Mesothelial cell of epicardium (in vitro differentiated cells): Measurements from ENCODE around the gene CABP7. TPM values are rescaled to one million over a fixed set of nuclear protein-coding genes. Genes with fewer than 3 reads are reported as not detected.

Source experiments
- DNase-seq, 2 experiments: peaks; one replicate each; pipeline ENCODE4 v3.0.0; 2021; ENCODE audit warnings: low spot score in 2 of 2; ENCODE audit not compliant: unreplicated experiment in 2 of 2
- H3K27ac Mint-ChIP-seq: 2 replicates; pipeline ENCODE4 v1.8.0; 2021; ENCODE audit warnings: mixed read lengths
- H3K27me3 Mint-ChIP-seq: 2 replicates; pipeline ENCODE4 v1.8.0; 2021; ENCODE audit warnings: low read depth, mixed read lengths
- H3K36me3 Mint-ChIP-seq: 2 replicates; pipeline ENCODE4 v1.8.0; 2021; ENCODE audit warnings: mixed read lengths
- H3K4me1 Mint-ChIP-seq: 2 replicates; pipeline ENCODE4 v1.8.0; 2021; ENCODE audit warnings: mixed read lengths
- H3K4me3 Mint-ChIP-seq: 2 replicates; pipeline ENCODE4 v1.8.0; 2021; ENCODE audit warnings: mild to moderate bottlenecking, moderate library complexity, mixed read lengths
- H3K9me3 Mint-ChIP-seq: 2 replicates; pipeline ENCODE4 v1.8.0; 2021; ENCODE audit warnings: mixed read lengths
- CTCF ChIP-seq: fragments of 200-600 bp; sonication (generic); IDR thresholded peaks from one replicate; pipeline ENCODE4 v1.5.0; 2021; ENCODE audit warnings: antibody characterized with exemption; ENCODE audit not compliant: unreplicated experiment
- total RNA-seq: library from RNA; stranded (reverse); gene quantifications from 3 replicates; pipeline ENCODE4 v1.2.1, GENCODE V29; 2021

CABP7 gene
- total RNA-seq, 1 donor from 2014 or later, result not detected

- no peak for DNase-seq
- no peak for TF ChIP-seq CTCF
- H3K9me3 Mint-ChIP-seq, result no peaks in the 10 kb centered on the region
- H3K4me1 Mint-ChIP-seq, result peaks cover 5% of the 10 kb centered on the region
- no peak overlapping the region for H3K4me3 Mint-ChIP-seq
- H3K36me3 Mint-ChIP-seq, result peaks cover 14% of the 10 kb centered on the region
- no peak overlapping the region for H3K27ac Mint-ChIP-seq
- no peaks in the 10 kb centered on the region for H3K27me3 Mint-ChIP-seq
Observed at GRCh38 chr22:29738118-29738815, 18.5 kb downstream of the CABP7 start.

DNA sequence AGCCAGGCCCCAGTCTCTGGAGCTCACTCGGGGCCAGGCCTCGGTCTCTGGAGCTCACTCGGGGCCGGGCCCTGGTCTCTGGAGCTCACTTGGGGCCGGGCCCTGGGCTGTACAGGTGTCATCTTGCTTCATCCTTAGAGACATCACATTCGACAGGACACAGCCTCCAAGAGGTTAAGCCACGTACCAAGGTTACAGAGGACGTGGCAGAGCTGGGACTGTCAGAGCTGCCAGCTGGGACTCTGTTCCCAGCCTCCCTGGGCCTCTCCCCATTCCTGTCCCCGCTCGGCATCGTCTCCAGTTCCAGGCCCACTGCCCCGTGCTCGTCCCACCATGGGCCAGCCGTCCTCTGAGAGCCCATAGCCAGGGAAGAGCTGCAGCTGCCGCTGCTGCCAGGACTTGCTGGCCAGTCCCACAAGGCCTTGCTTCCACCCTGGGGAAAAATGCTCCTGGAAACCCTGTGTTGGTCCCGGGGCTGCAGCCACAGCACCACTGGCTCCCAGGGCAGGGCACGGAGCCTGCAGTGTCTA is 19.6 kb downstream of the CABP7 start:
- Mint-ChIP-seq H3K4me1 (peaks cover 2% of the 10 kb centered on the region), H3K27ac (no peak overlapping the region), H3K27me3 (no peaks in the 10 kb centered on the region), H3K9me3 (no peaks in the 10 kb centered on the region), H3K4me3 (no peak overlapping the region), H3K36me3 (peaks cover 11% of the 10 kb centered on the region)
- no peak for DNase-seq
- no peak for TF ChIP-seq CTCF

DNA sequence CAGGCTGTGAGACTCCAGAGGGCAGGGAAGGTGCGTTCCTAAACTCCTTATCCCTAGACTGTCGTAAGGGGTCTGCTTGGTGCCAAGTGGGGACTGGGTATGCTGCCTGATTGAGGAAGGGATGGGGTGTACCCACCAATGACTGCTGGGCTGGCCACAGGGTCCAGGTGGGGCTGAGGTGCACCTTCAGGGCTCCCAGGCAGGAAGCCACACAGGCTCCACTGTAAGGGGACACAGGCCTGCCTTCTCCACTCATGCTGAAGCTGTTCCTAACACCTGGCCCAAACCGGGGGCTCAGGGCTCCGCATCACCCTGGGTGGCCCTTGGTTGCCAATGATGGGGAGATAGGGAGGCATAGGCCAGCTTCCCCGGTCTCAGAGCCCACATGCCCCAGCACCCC is 20.4 kb downstream of the CABP7 start:
- TF ChIP-seq CTCF, result no peak
- DNase-seq, result no peak
- Mint-ChIP-seq H3K9me3 (no peaks in the 10 kb centered on the region), H3K4me3 (no peak overlapping the region), H3K36me3 (peaks cover 11% of the 10 kb centered on the region), H3K4me1 (no peaks in the 10 kb centered on the region), H3K27ac (no peak overlapping the region), H3K27me3 (no peaks in the 10 kb centered on the region)

- H3K9me3 Mint-ChIP-seq, result no peaks in the 10 kb centered on the region
- TF ChIP-seq CTCF, result no peak
- H3K27ac Mint-ChIP-seq, result no peak overlapping the region
- H3K4me1 Mint-ChIP-seq, result no peaks in the 10 kb centered on the region
- DNase-seq, result no peak
- no peak overlapping the region for H3K4me3 Mint-ChIP-seq
- no peaks in the 10 kb centered on the region for H3K27me3 Mint-ChIP-seq
- peaks cover 14% of the 10 kb centered on the region for H3K36me3 Mint-ChIP-seq
Observed at GRCh38 chr22:29741926-29742325, 22.1 kb downstream of the CABP7 start.

DNA sequence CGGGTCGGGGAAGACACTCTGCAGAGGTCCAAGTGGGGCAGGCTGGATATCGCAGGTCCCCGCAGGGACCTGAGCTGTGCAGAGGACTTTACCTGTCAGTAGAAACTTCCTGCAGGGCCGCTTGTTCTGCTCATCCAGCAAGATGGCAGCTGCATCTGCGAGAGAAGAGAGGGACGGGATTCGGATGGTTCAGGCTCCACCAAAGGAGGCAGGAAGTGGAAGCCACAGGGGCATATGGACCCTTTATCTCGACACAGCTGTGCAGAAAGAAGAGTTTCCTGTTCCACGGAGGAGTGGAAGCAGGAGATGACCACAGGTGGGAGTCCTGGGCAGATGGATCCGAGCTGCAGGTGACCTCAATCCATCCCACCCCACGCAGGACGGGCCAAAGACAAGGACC is 22.5 kb downstream of the CABP7 start:
- TF ChIP-seq CTCF, result no peak
- H3K27me3 Mint-ChIP-seq, result no peaks in the 10 kb centered on the region
- H3K4me3 Mint-ChIP-seq, result no peak overlapping the region
- peaks cover 14% of the 10 kb centered on the region for H3K36me3 Mint-ChIP-seq
- H3K27ac Mint-ChIP-seq, result no peak overlapping the region
- no peaks in the 10 kb centered on the region for H3K9me3 Mint-ChIP-seq
- DNase-seq, result no peak
- H3K4me1 Mint-ChIP-seq, result no peaks in the 10 kb centered on the region
